ENCODE data around the gene SH3RF2.

Gene SH3RF2

GRCh38 chr5:146076028-146076427 lies 139.7 kb downstream of the SH3RF2 start:
- Histone ChIP-seq H3K4me1 (ENCODE audit: control insufficient read depth, insufficient read depth, low read length, unreplicated experiment) (no peaks in the 10 kb centered on the region), H2AFZ (ENCODE audit: low read length, unreplicated experiment) (no peak overlapping the region)

GRCh38 chr5:146076455-146076854 lies 140.1 kb downstream of the SH3RF2 start:
- H3K4me1 ChIP-seq (ENCODE audit: control insufficient read depth, insufficient read depth, low read length, unreplicated experiment), result no peaks in the 10 kb centered on the region
- H3K27ac ChIP-seq (ENCODE audit: low read depth, low read length), result no peak overlapping the region
- H2AFZ ChIP-seq (ENCODE audit: low read length, unreplicated experiment), result no peak overlapping the region
- no peaks in the 10 kb centered on the region for H3K79me2 ChIP-seq (ENCODE audit: control insufficient read depth, insufficient read depth, low read length, unreplicated experiment)
- no peak overlapping the region for H3K4me3 ChIP-seq (ENCODE audit: low read depth, low read length)
- H3K27me3 ChIP-seq (ENCODE audit: insufficient read depth, low read length), result no peaks in the 10 kb centered on the region
- no peaks in the 10 kb centered on the region for H3K36me3 ChIP-seq (ENCODE audit: insufficient read depth, low read length)

More at GRCh38 chr5:146076028-146076427, 139.7 kb downstream of the SH3RF2 start:
- Histone ChIP-seq H3K27ac (ENCODE audit: low read depth, low read length) (no peak overlapping the region), H3K27me3 (ENCODE audit: insufficient read depth, low read length) (no peaks in the 10 kb centered on the region; the same call in 1 of the 2 replicates), H3K36me3 (ENCODE audit: insufficient read depth, low read length) (no peaks in the 10 kb centered on the region), H3K4me3 (ENCODE audit: low read depth, low read length) (no peak overlapping the region), H3K79me2 (ENCODE audit: control insufficient read depth, insufficient read depth, low read length, unreplicated experiment) (no peaks in the 10 kb centered on the region)

- H3K4me1 ChIP-seq (ENCODE audit: control insufficient read depth, insufficient read depth, low read length, unreplicated experiment), result no peaks in the 10 kb centered on the region
These were observed 142.2 kb downstream of the SH3RF2 start for GRCh38 chr5:146078566-146078965.

GRCh38 chr5:146079695-146080373 lies 143.5 kb downstream of the SH3RF2 start:
- no peaks in the 10 kb centered on the region for H3K36me3 ChIP-seq (ENCODE audit: insufficient read depth, low read length)
- no peaks in the 10 kb centered on the region for H3K4me1 ChIP-seq (ENCODE audit: control insufficient read depth, insufficient read depth, low read length, unreplicated experiment)
- no peaks in the 10 kb centered on the region for H3K27me3 ChIP-seq (ENCODE audit: insufficient read depth, low read length)
- no peak overlapping the region for H2AFZ ChIP-seq (ENCODE audit: low read length, unreplicated experiment)
- no peaks in the 10 kb centered on the region for H3K79me2 ChIP-seq (ENCODE audit: control insufficient read depth, insufficient read depth, low read length, unreplicated experiment)
- no peak overlapping the region for H3K27ac ChIP-seq (ENCODE audit: low read depth, low read length)
- H3K4me3 ChIP-seq (ENCODE audit: low read depth, low read length), result no peak overlapping the region

More at GRCh38 chr5:146078566-146078965, 142.2 kb downstream of the SH3RF2 start:
- Histone ChIP-seq H3K4me3 (ENCODE audit: low read depth, low read length) (no peak overlapping the region), H3K27me3 (ENCODE audit: insufficient read depth, low read length) (no peaks in the 10 kb centered on the region), H3K79me2 (ENCODE audit: control insufficient read depth, insufficient read depth, low read length, unreplicated experiment) (no peaks in the 10 kb centered on the region), H3K36me3 (ENCODE audit: insufficient read depth, low read length) (no peaks in the 10 kb centered on the region), H3K27ac (ENCODE audit: low read depth, low read length) (no peak overlapping the region), H2AFZ (ENCODE audit: low read length, unreplicated experiment) (no peak overlapping the region)

GRCh38 chr5:146081556-146081955 lies 145.2 kb downstream of the SH3RF2 start:
- no peaks in the 10 kb centered on the region for H3K79me2 ChIP-seq (ENCODE audit: control insufficient read depth, insufficient read depth, low read length, unreplicated experiment)
- H3K36me3 ChIP-seq (ENCODE audit: insufficient read depth, low read length), result no peaks in the 10 kb centered on the region
- H3K4me3 ChIP-seq (ENCODE audit: low read depth, low read length), result no peak overlapping the region
- no peak overlapping the region for H3K27ac ChIP-seq (ENCODE audit: low read depth, low read length)
- no peak overlapping the region for H2AFZ ChIP-seq (ENCODE audit: low read length, unreplicated experiment)
- no peaks in the 10 kb centered on the region for H3K4me1 ChIP-seq (ENCODE audit: control insufficient read depth, insufficient read depth, low read length, unreplicated experiment)
- H3K27me3 ChIP-seq (ENCODE audit: insufficient read depth, low read length), result no peaks in the 10 kb centered on the region

GRCh38 chr5:146082798-146083197 lies 146.4 kb downstream of the SH3RF2 start:
- Histone ChIP-seq H3K36me3 (ENCODE audit: insufficient read depth, low read length) (no peaks in the 10 kb centered on the region), H3K27ac (ENCODE audit: low read depth, low read length) (no peak overlapping the region), H2AFZ (ENCODE audit: low read length, unreplicated experiment) (no peak overlapping the region), H3K4me1 (ENCODE audit: control insufficient read depth, insufficient read depth, low read length, unreplicated experiment) (no peaks in the 10 kb centered on the region), H3K79me2 (ENCODE audit: control insufficient read depth, insufficient read depth, low read length, unreplicated experiment) (no peaks in the 10 kb centered on the region), H3K4me3 (ENCODE audit: low read depth, low read length) (no peak overlapping the region), H3K27me3 (ENCODE audit: insufficient read depth, low read length) (no peaks in the 10 kb centered on the region)

- no peaks in the 10 kb centered on the region for H3K36me3 ChIP-seq (ENCODE audit: insufficient read depth, low read length)
- H3K79me2 ChIP-seq (ENCODE audit: control insufficient read depth, insufficient read depth, low read length, unreplicated experiment), result no peaks in the 10 kb centered on the region
- no peaks in the 10 kb centered on the region for H3K4me1 ChIP-seq (ENCODE audit: control insufficient read depth, insufficient read depth, low read length, unreplicated experiment)
- no peak overlapping the region for H3K4me3 ChIP-seq (ENCODE audit: low read depth, low read length)
- no peak overlapping the region for H3K27ac ChIP-seq (ENCODE audit: low read depth, low read length)
- no peaks in the 10 kb centered on the region for H3K27me3 ChIP-seq (ENCODE audit: insufficient read depth, low read length)
- H2AFZ ChIP-seq (ENCODE audit: low read length, unreplicated experiment), result no peak overlapping the region
These were observed 148.0 kb downstream of the SH3RF2 start for GRCh38 chr5:146084376-146084775.

- Histone ChIP-seq H3K36me3 (ENCODE audit: insufficient read depth, low read length) (no peaks in the 10 kb centered on the region), H3K27me3 (ENCODE audit: insufficient read depth, low read length) (no peaks in the 10 kb centered on the region), H3K4me3 (ENCODE audit: low read depth, low read length) (no peak overlapping the region), H3K27ac (ENCODE audit: low read depth, low read length) (no peak overlapping the region), H3K79me2 (ENCODE audit: control insufficient read depth, insufficient read depth, low read length, unreplicated experiment) (no peaks in the 10 kb centered on the region), H2AFZ (ENCODE audit: low read length, unreplicated experiment) (no peak overlapping the region), H3K4me1 (ENCODE audit: control insufficient read depth, insufficient read depth, low read length, unreplicated experiment) (no peaks in the 10 kb centered on the region)
These were observed 151.7 kb downstream of the SH3RF2 start for GRCh38 chr5:146088098-146088497.

GRCh38 chr5:146089287-146089686 lies 152.9 kb downstream of the SH3RF2 start:
- H3K4me1 ChIP-seq (ENCODE audit: control insufficient read depth, insufficient read depth, low read length, unreplicated experiment), result no peaks in the 10 kb centered on the region
- no peak overlapping the region for H2AFZ ChIP-seq (ENCODE audit: low read length, unreplicated experiment)
- H3K36me3 ChIP-seq (ENCODE audit: insufficient read depth, low read length), result no peaks in the 10 kb centered on the region
- no peak overlapping the region for H3K27ac ChIP-seq (ENCODE audit: low read depth, low read length)
- H3K4me3 ChIP-seq (ENCODE audit: low read depth, low read length), result no peak overlapping the region
- no peaks in the 10 kb centered on the region for H3K79me2 ChIP-seq (ENCODE audit: control insufficient read depth, insufficient read depth, low read length, unreplicated experiment)
- no peaks in the 10 kb centered on the region for H3K27me3 ChIP-seq (ENCODE audit: insufficient read depth, low read length)

- H3K4me1 ChIP-seq (ENCODE audit: control insufficient read depth, insufficient read depth, low read length, unreplicated experiment), result no peaks in the 10 kb centered on the region
- H3K27me3 ChIP-seq (ENCODE audit: insufficient read depth, low read length), result no peaks in the 10 kb centered on the region
- no peak overlapping the region for H2AFZ ChIP-seq (ENCODE audit: low read length, unreplicated experiment)
- H3K4me3 ChIP-seq (ENCODE audit: low read depth, low read length), result no peak overlapping the region
- H3K36me3 ChIP-seq (ENCODE audit: insufficient read depth, low read length), result no peaks in the 10 kb centered on the region
- H3K79me2 ChIP-seq (ENCODE audit: control insufficient read depth, insufficient read depth, low read length, unreplicated experiment), result no peaks in the 10 kb centered on the region
- H3K27ac ChIP-seq (ENCODE audit: low read depth, low read length), result no peak overlapping the region
These were observed 155.5 kb downstream of the SH3RF2 start for GRCh38 chr5:146091881-146092280.

- Histone ChIP-seq H3K4me1 (ENCODE audit: control insufficient read depth, insufficient read depth, low read length, unreplicated experiment) (no peaks in the 10 kb centered on the region), H3K27ac (ENCODE audit: low read depth, low read length) (no peak overlapping the region), H2AFZ (ENCODE audit: low read length, unreplicated experiment) (no peak overlapping the region), H3K27me3 (ENCODE audit: insufficient read depth, low read length) (no peaks in the 10 kb centered on the region), H3K79me2 (ENCODE audit: control insufficient read depth, insufficient read depth, low read length, unreplicated experiment) (no peaks in the 10 kb centered on the region), H3K36me3 (ENCODE audit: insufficient read depth, low read length) (no peaks in the 10 kb centered on the region), H3K4me3 (ENCODE audit: low read depth, low read length) (no peak overlapping the region)
These were observed 161.7 kb downstream of the SH3RF2 start for GRCh38 chr5:146098047-146098446.
